Activated naive CD4-positive, alpha-beta T cell treated with anti-CD3 and anti-CD28 coated beads for 36 hours (primary cell): Measurements from ENCODE around the gene BBOF1. TPM values are rescaled to one million over a fixed set of nuclear protein-coding genes. Genes with fewer than 3 reads are reported as not detected.
"Not testable (repeated sequence)": the region's sequence is repeated elsewhere in the genome, so short reads cannot be mapped to it uniquely, and the experiment has no call there.

ENCODE experiments used
- CTCF ChIA-PET: fragments of 350-600 bp; sonication (Branson Sonifier 250); formaldehyde crosslinking; loops from one replicate; lab custom pipeline; 2021; ENCODE audit warnings: antibody characterized with exemption; lab: Charles Lee
- DNase-seq: peaks from one replicate; pipeline ENCODE4 v3.0.0-alpha.2; 2020
- H3K27ac Mint-ChIP-seq: one replicate; pipeline ENCODE4 v1.8.0; 2021; ENCODE audit warnings: mild to moderate bottlenecking, mixed read lengths
- H3K27me3 Mint-ChIP-seq: one replicate; pipeline ENCODE4 v1.8.0; 2021; ENCODE audit warnings: low read depth, mixed read lengths
- H3K36me3 Mint-ChIP-seq: one replicate; pipeline ENCODE4 v1.8.0; 2021; ENCODE audit warnings: low read depth, mixed read lengths
- H3K4me1 Mint-ChIP-seq: one replicate; pipeline ENCODE4 v1.8.0; 2021; ENCODE audit warnings: low read depth, mixed read lengths
- H3K4me3 Mint-ChIP-seq: one replicate; pipeline ENCODE4 v1.8.0; 2021; ENCODE audit warnings: mild to moderate bottlenecking, moderate library complexity, mixed read lengths
- H3K9me3 Mint-ChIP-seq: one replicate; pipeline ENCODE4 v1.8.0; 2021; ENCODE audit warnings: mixed read lengths
- intact Hi-C: fragments of 100-400 bp; cut with micrococcal nuclease; formaldehyde crosslinking; loops from one replicate; pipeline ENCODE4 v1.15.1; 2023
- total RNA-seq, 2 experiments: library from RNA; stranded (reverse); gene quantifications; one replicate each; pipeline ENCODE4 v1.2.3, GENCODE V29; 2021

The BBOF1 gene
- total RNA-seq = 1 to 10 TPM; 1.3 to 1.7 TPM

- peak; percentile 80 for DNase-seq
- CTCF ChIA-PET = interaction anchor here (1.2 kb wide), 1 partner anchor 167 kb away, joined by 3 read pairs; no protein-coding TSS in a partner anchor
- H3K4me3 Mint-ChIP-seq = peak within 1 kb of the TSS; percentile 86
- peak within 1 kb of the TSS; percentile 90 for H3K27ac Mint-ChIP-seq
- H3K9me3 Mint-ChIP-seq = no peaks in the 10 kb centered on the region
- H3K36me3 Mint-ChIP-seq = no peaks in the 10 kb centered on the region
- no peaks in the 10 kb centered on the region for H3K27me3 Mint-ChIP-seq
- H3K4me1 Mint-ChIP-seq = peaks cover 13% of the 10 kb centered on the region
- intact Hi-C loops = loop anchor here (1.0 to 10.0 kb wide), 9 partner anchors 66 to 960 kb away; partner anchors contain the start of genes ACOT2, ALDH6A1, COQ6 and FAM161B
Measured at GRCh38 chr14:74018586-74019407, at the start of gene BBOF1, which contains the start of gene ENTPD5. TSS of gene BBOF1 (plus strand) at chr14:74019349. CDS start at chr14:74019479, 130 bp downstream. TSS of gene ENTPD5 (minus strand) at chr14:74019288. CDS start at chr14:73988102, 31,186 bp downstream.

- no peak overlapping the region for H3K4me3 Mint-ChIP-seq
- CTCF ChIA-PET = no interaction called here
- no peaks in the 10 kb centered on the region for H3K4me1 Mint-ChIP-seq
- H3K27ac Mint-ChIP-seq = no peak overlapping the region
- no peaks in the 10 kb centered on the region for H3K9me3 Mint-ChIP-seq
- intact Hi-C loops = no loop called here
- DNase-seq = no peak
- H3K36me3 Mint-ChIP-seq = peaks cover 11% of the 10 kb centered on the region
- H3K27me3 Mint-ChIP-seq = no peaks in the 10 kb centered on the region
Measured at GRCh38 chr14:73973497-73973896, 45.7 kb upstream of the BBOF1 start.

GRCh38 chr14:73976125-73976524, 43.0 kb upstream of the BBOF1 start:
- Mint-ChIP-seq H3K9me3 (no peaks in the 10 kb centered on the region), H3K27me3 (no peaks in the 10 kb centered on the region), H3K27ac (no peak overlapping the region), H3K36me3 (peaks cover 4% of the 10 kb centered on the region), H3K4me1 (no peaks in the 10 kb centered on the region), H3K4me3 (no peak overlapping the region)
- no peak for DNase-seq
- CTCF ChIA-PET = no interaction called here
- intact Hi-C loops = no loop called here

- intact Hi-C loops = no loop called here
- CTCF ChIA-PET = interaction anchor here (0.6 kb wide), 1 partner anchor 298 kb away, joined by 4 read pairs; no protein-coding TSS in a partner anchor
- Mint-ChIP-seq H3K4me3 (no peak overlapping the region), H3K27me3 (no peaks in the 10 kb centered on the region), H3K36me3 (peaks cover 4% of the 10 kb centered on the region), H3K27ac (no peak overlapping the region), H3K9me3 (no peaks in the 10 kb centered on the region), H3K4me1 (no peaks in the 10 kb centered on the region)
- no peak for DNase-seq
Measured at GRCh38 chr14:73977896-73978295, 41.3 kb upstream of the BBOF1 start.

- H3K9me3 Mint-ChIP-seq = no peaks in the 10 kb centered on the region
- CTCF ChIA-PET = interaction anchor here (0.6 kb wide), 1 partner anchor 264 kb away, joined by 3 read pairs; no protein-coding TSS in a partner anchor
- intact Hi-C loops = no loop called here
- DNase-seq = no peak
- H3K27ac Mint-ChIP-seq = no peak overlapping the region
- H3K27me3 Mint-ChIP-seq = no peaks in the 10 kb centered on the region
- no peak overlapping the region for H3K4me3 Mint-ChIP-seq
- peaks cover 14% of the 10 kb centered on the region for H3K36me3 Mint-ChIP-seq
- H3K4me1 Mint-ChIP-seq = no peaks in the 10 kb centered on the region
Measured at GRCh38 chr14:73988065-73988464, 31.1 kb upstream of the BBOF1 start.

GRCh38 chr14:73988656-73989055, 30.5 kb upstream of the BBOF1 start:
- DNase-seq, H3K27me3 Mint-ChIP-seq, H3K4me1 Mint-ChIP-seq, H3K9me3 Mint-ChIP-seq, H3K27ac Mint-ChIP-seq, H3K4me3 Mint-ChIP-seq, intact Hi-C loops: not testable (repeated sequence)
- H3K36me3 Mint-ChIP-seq = peaks cover 14% of the 10 kb centered on the region
- CTCF ChIA-PET = interaction anchor here (0.6 kb wide), 1 partner anchor 263 kb away, joined by 3 read pairs; no protein-coding TSS in a partner anchor

GRCh38 chr14:73991092-73991491, 28.1 kb upstream of the BBOF1 start:
- no peak overlapping the region for H3K27ac Mint-ChIP-seq
- no peak for DNase-seq
- H3K36me3 Mint-ChIP-seq = peaks cover 3% of the 10 kb centered on the region
- CTCF ChIA-PET = interaction anchor here (0.6 to 1.2 kb wide), 2 partner anchors 17 to 122 kb away, joined by 3 read pairs; no protein-coding TSS in a partner anchor
- no peaks in the 10 kb centered on the region for H3K9me3 Mint-ChIP-seq
- no peaks in the 10 kb centered on the region for H3K4me1 Mint-ChIP-seq
- no peaks in the 10 kb centered on the region for H3K27me3 Mint-ChIP-seq
- intact Hi-C loops = no loop called here
- no peak overlapping the region for H3K4me3 Mint-ChIP-seq

GRCh38 chr14:73994926-73995325, 24.2 kb upstream of the BBOF1 start:
- intact Hi-C loops, H3K9me3 Mint-ChIP-seq, H3K4me3 Mint-ChIP-seq, H3K36me3 Mint-ChIP-seq, DNase-seq, H3K4me1 Mint-ChIP-seq, H3K27ac Mint-ChIP-seq, H3K27me3 Mint-ChIP-seq: not testable (repeated sequence)
- CTCF ChIA-PET = interaction anchor here (0.6 kb wide), 1 partner anchor 857 kb away, joined by 5 read pairs; no protein-coding TSS in a partner anchor

- CTCF ChIA-PET = no interaction called here
- DNase-seq = no peak
- Mint-ChIP-seq H3K27ac (no peak overlapping the region), H3K36me3 (peaks cover 2% of the 10 kb centered on the region), H3K27me3 (no peaks in the 10 kb centered on the region), H3K4me3 (no peak overlapping the region), H3K9me3 (no peaks in the 10 kb centered on the region), H3K4me1 (no peaks in the 10 kb centered on the region)
- intact Hi-C loops = no loop called here
Measured at GRCh38 chr14:73995977-73996378, 23.2 kb upstream of the BBOF1 start.

GRCh38 chr14:73996731-73997107, 22.4 kb upstream of the BBOF1 start:
- no peak for DNase-seq
- Mint-ChIP-seq H3K9me3 (no peaks in the 10 kb centered on the region), H3K4me1 (no peaks in the 10 kb centered on the region), H3K4me3 (no peak overlapping the region), H3K36me3 (peaks cover 2% of the 10 kb centered on the region), H3K27me3 (no peaks in the 10 kb centered on the region), H3K27ac (no peak overlapping the region)
- intact Hi-C loops = no loop called here
- CTCF ChIA-PET = interaction anchor here (0.6 kb wide), 1 partner anchor 39 kb away, joined by 3 read pairs; no protein-coding TSS in a partner anchor

- H3K4me3 Mint-ChIP-seq = no peak overlapping the region
- intact Hi-C loops = no loop called here
- no peaks in the 10 kb centered on the region for H3K27me3 Mint-ChIP-seq
- CTCF ChIA-PET = interaction anchor here (0.6 kb wide), 1 partner anchor 38 kb away, joined by 3 read pairs; no protein-coding TSS in a partner anchor
- no peak for DNase-seq
- H3K4me1 Mint-ChIP-seq = no peaks in the 10 kb centered on the region
- no peaks in the 10 kb centered on the region for H3K9me3 Mint-ChIP-seq
- no peak overlapping the region for H3K27ac Mint-ChIP-seq
- H3K36me3 Mint-ChIP-seq = peaks cover 2% of the 10 kb centered on the region
Measured at GRCh38 chr14:73997108-73997943, 21.8 kb upstream of the BBOF1 start.

GRCh38 chr14:73997944-73998447, 21.2 kb upstream of the BBOF1 start:
- Mint-ChIP-seq H3K27ac (no peak overlapping the region), H3K4me1 (no peaks in the 10 kb centered on the region), H3K27me3 (no peaks in the 10 kb centered on the region), H3K36me3 (peaks cover 2% of the 10 kb centered on the region), H3K4me3 (no peak overlapping the region), H3K9me3 (no peaks in the 10 kb centered on the region)
- intact Hi-C loops = no loop called here
- no peak for DNase-seq
- CTCF ChIA-PET = no interaction called here
